Endothelial cell of umbilical vein (primary cell): ENCODE results near the gene VSNL1. TPM values are rescaled to one million over a fixed set of nuclear protein-coding genes. Genes with fewer than 3 reads are reported as not detected.

Experiments
- BruUV-seq: library from RNA; stranded (reverse); fragments of 400-500 nt; replicated peaks from 2 replicates; lab custom pipeline; 2021; lab: Mats Ljungman, UMichigan
- CTCF ChIA-PET: fragments of 300-600, 350-600 bp; sonication (Branson Sonifier 250); formaldehyde crosslinking; loops from one replicate; lab custom pipeline; 2021; ENCODE audit warnings: antibody characterized with exemption, inconsistent platforms; lab: Charles Lee
- POLR2A ChIA-PET: fragments of 300-600, 350-600 bp; sonication (Branson Sonifier 250); formaldehyde crosslinking; loops from one replicate; lab custom pipeline; 2021; ENCODE audit warnings: antibody characterized with exemption, inconsistent platforms; lab: Charles Lee
- DNase-seq: peaks from one replicate; pipeline ENCODE4 v3.0.0-alpha.2; 2011; ENCODE audit warnings: low read depth, low spot score
- FAIRE-seq: peaks from 2 replicates; lab custom pipeline; 2011; peaks lifted over from hg19 to GRCh38; lab: Jason Lieb, UNC
- H2AFZ ChIP-seq: 2 replicates; pipeline ENCODE4 v1.6.0; 2012; ENCODE audit warnings: low read depth, low read length, control low read depth, inconsistent platforms
- H3K27ac ChIP-seq: 2 replicates; pipeline ENCODE4 v1.5.1; 2011; ENCODE audit warnings: low read depth, mild to moderate bottlenecking, control low read depth, low read length, moderate library complexity; ENCODE audit not compliant: insufficient read depth
- H3K27me3 ChIP-seq, 2 experiments: 2 replicates each; pipeline versions ENCODE4 v1.6.0 to v1.6.1; 2011; ENCODE audit warnings: low read length in 2 of 2, mixed read lengths in 1 of 2; ENCODE audit not compliant: control insufficient read depth in 2 of 2, insufficient read depth in 2 of 2
- H3K36me3 ChIP-seq, 2 experiments: 2 replicates in 1 of 2; 3 replicates in 1 of 2; pipeline ENCODE4 v1.5.1; 2011; ENCODE audit warnings: low read length in 2 of 2, mild to moderate bottlenecking in 1 of 2, moderate library complexity in 1 of 2; ENCODE audit not compliant: control insufficient read depth in 2 of 2, insufficient read depth in 2 of 2; ENCODE audit errors: extremely low read depth in 1 of 2
- H3K4me1 ChIP-seq: 3 replicates; pipeline ENCODE4 v1.5.1; 2011; ENCODE audit warnings: mild to moderate bottlenecking, low read length; ENCODE audit not compliant: control insufficient read depth, insufficient read depth; ENCODE audit errors: extremely low read depth
- H3K4me2 ChIP-seq: 2 replicates; pipeline ENCODE4 v1.6.1; 2011; ENCODE audit warnings: low read length, control low read depth, mixed read lengths; ENCODE audit not compliant: insufficient read depth
- H3K4me3 ChIP-seq, 3 experiments: fragments of 200-600 bp in 1 of 3; sonication (generic), shearing (Covaris generic) in 1 of 3; replicated peaks in 1 of 3; 2 replicates each; pipeline ENCODE4 v1.5.1; 2011 to 2016; ENCODE audit warnings: control low read depth in 3 of 3, low read length in 3 of 3, mild to moderate bottlenecking in 2 of 3, inconsistent platforms in 1 of 3, low read depth in 1 of 3, moderate library complexity in 1 of 3; ENCODE audit not compliant: insufficient read depth in 1 of 3
- H3K79me2 ChIP-seq: 2 replicates; pipeline ENCODE4 v1.6.0; 2012; ENCODE audit warnings: low read length, inconsistent platforms; ENCODE audit not compliant: control insufficient read depth, insufficient read depth
- H3K9ac ChIP-seq: replicated peaks from 2 replicates; pipeline ENCODE3; 2011; ENCODE audit warnings: low read length, control low read depth; ENCODE audit not compliant: insufficient read depth; ENCODE audit errors: extremely low read depth
- H3K9me1 ChIP-seq: replicated peaks from 3 replicates; pipeline ENCODE4 v1.6.0; 2011; ENCODE audit warnings: mild to moderate bottlenecking, low read length; ENCODE audit not compliant: control insufficient read depth, insufficient read depth; ENCODE audit errors: extremely low read depth
- H3K9me3 ChIP-seq: replicated peaks from 2 replicates; pipeline ENCODE4 v1.5.1; 2012; ENCODE audit warnings: low read length, inconsistent platforms; ENCODE audit not compliant: control insufficient read depth, insufficient read depth
- H4K20me1 ChIP-seq: replicated peaks from 2 replicates; pipeline ENCODE3; 2011; ENCODE audit warnings: mild to moderate bottlenecking, low read length; ENCODE audit not compliant: control insufficient read depth, insufficient read depth; ENCODE audit errors: extremely low read depth
- EZH2 ChIP-seq: IDR thresholded peaks from 2 replicates; pipeline ENCODE4 v1.6.1; 2012; ENCODE audit warnings: borderline replicate concordance, low read depth, mild to moderate bottlenecking, moderate library complexity, low read length, inconsistent platforms; ENCODE audit not compliant: severe bottlenecking
- FOS ChIP-seq: IDR thresholded peaks from 2 replicates; pipeline ENCODE4 v1.6.1; 2011; ENCODE audit warnings: mild to moderate bottlenecking, low read length, moderate library complexity, borderline replicate concordance; ENCODE audit not compliant: insufficient read depth
- GATA2 ChIP-seq: IDR thresholded peaks from 2 replicates; pipeline ENCODE4 v1.7.0; 2011; ENCODE audit warnings: low read depth, mild to moderate bottlenecking, moderate library complexity, mixed read lengths, low read length; ENCODE audit not compliant: insufficient read length, insufficient read depth
- JUN ChIP-seq: IDR thresholded peaks from 2 replicates; pipeline ENCODE4 v1.6.1; 2011; ENCODE audit warnings: borderline replicate concordance, low read depth; ENCODE audit not compliant: insufficient read length, insufficient read depth
- MYC ChIP-seq: IDR thresholded peaks from one replicate; pipeline ENCODE4 v1.6.1; 2011; ENCODE audit warnings: mild to moderate bottlenecking, low read depth, low read length
- POLR2A ChIP-seq: IDR thresholded peaks from 2 replicates; pipeline ENCODE4 v1.6.1; 2012; ENCODE audit warnings: low read depth, mild to moderate bottlenecking, control low read depth, low read length
- POLR2AphosphoS5 ChIP-seq: IDR thresholded peaks from 2 replicates; pipeline ENCODE4 v1.6.1; 2012; ENCODE audit warnings: low read depth, mild to moderate bottlenecking, control low read depth, low read length, moderate library complexity; ENCODE audit not compliant: insufficient read depth
- dilution Hi-C: fragments of 300-500 bp; cut with MboI; formaldehyde crosslinking; loops from one replicate; pipeline ENCODE4 v1.15.0; 2019; ENCODE audit warnings: low sequenced_read_pairs; ENCODE audit not compliant: extremely low pct_ligation_motif_present
- intact Hi-C: fragments of 100-400 bp; cut with micrococcal nuclease; formaldehyde crosslinking; loops from one replicate; pipeline ENCODE4 v1.10.0; 2022
- polyA plus RNA-seq, 4 experiments: library from polyadenylated mRNA; depleted of rRNA in 3 of 4; stranded (reverse) in 3 of 4; unstranded in 1 of 4; fragments of >200 nt; gene quantifications; 2 replicates each; pipeline versions ENCODE4 v1.2.1 to v1.2.3, GENCODE V29; 2011 to 2012; ENCODE audit warnings: missing spikeins in 1 of 4
- total RNA-seq: library from RNA; stranded (reverse); gene quantifications from 2 replicates; pipeline ENCODE4 v1.2.3, GENCODE V29; 2021
- TF ChIP-seq, protein P1 (sequence below), 2 donors: IDR thresholded peaks; 1 replicate in 1 of 2; 2 replicates in 1 of 2; pipeline ENCODE4 v1.5.1; 2011; ENCODE audit warnings: low read length in 2 of 2, mild to moderate bottlenecking in 2 of 2, moderate library complexity in 2 of 2, control low read depth in 1 of 2, inconsistent platforms in 1 of 2, low read depth in 1 of 2; ENCODE audit not compliant: insufficient read depth in 1 of 2; ENCODE audit errors: extremely low read depth in 1 of 2
- TF ChIP-seq, protein P2 (sequence below): IDR thresholded peaks from 2 replicates; pipeline ENCODE4 v1.6.1; 2011; ENCODE audit not compliant: insufficient read depth, insufficient read length

The VSNL1 gene
- total and polyA plus RNA-seq, 2 donors (not counting 3 experiments of a cell fraction or from before 2014, with no cell fraction given): not detected

DNA sequence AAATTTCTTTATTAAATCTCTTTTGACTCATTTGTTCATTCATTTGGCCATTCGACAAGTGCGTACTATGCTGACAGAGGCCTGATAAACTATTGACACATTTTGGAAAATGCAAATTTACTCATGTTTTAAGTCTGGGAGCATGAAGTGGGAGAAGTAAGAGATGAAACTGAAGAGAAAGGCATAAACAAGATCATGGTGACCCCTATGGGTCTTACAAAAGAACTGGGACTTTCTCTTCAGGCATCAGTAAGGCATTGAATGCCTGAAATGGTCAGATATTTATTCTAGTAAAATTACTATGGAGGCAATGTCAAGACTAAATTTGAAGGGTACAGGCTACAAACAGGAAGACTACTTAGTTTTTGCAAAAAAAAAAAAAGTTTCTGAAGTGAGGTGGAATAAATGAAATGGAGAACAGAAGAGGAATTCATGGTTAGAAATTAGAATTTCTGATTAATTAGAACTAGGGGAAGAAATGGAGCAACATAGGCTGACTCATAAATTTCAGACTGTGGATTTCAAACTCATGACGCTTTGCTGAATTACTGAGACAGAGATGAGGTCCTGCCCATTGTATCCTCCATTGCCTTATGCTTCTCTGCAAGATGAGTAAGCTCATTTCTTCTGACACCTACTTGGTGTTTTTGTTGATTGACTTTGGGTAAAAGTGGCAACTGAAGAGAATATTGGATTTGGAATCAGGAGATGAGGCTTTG lies 32.7 kb downstream of the VSNL1 start:
- DNase-seq: no peak
- no peak overlapping the region for H2AFZ ChIP-seq
- POLR2A ChIA-PET: no interaction called here
- no peak overlapping the region for H3K4me2 ChIP-seq
- dilution Hi-C loops (no loop called here), intact Hi-C loops (no loop called here)
- H3K27me3 ChIP-seq: no peaks in the 10 kb centered on the region
- CTCF ChIA-PET: no interaction called here
- TF ChIP-seq FOS (no peak), POLR2AphosphoS5 (no peak), EZH2 (no peak), MYC (no peak), JUN (no peak), POLR2A (no peak), GATA2 (no peak)
- TF ChIP-seq, protein P1, sequence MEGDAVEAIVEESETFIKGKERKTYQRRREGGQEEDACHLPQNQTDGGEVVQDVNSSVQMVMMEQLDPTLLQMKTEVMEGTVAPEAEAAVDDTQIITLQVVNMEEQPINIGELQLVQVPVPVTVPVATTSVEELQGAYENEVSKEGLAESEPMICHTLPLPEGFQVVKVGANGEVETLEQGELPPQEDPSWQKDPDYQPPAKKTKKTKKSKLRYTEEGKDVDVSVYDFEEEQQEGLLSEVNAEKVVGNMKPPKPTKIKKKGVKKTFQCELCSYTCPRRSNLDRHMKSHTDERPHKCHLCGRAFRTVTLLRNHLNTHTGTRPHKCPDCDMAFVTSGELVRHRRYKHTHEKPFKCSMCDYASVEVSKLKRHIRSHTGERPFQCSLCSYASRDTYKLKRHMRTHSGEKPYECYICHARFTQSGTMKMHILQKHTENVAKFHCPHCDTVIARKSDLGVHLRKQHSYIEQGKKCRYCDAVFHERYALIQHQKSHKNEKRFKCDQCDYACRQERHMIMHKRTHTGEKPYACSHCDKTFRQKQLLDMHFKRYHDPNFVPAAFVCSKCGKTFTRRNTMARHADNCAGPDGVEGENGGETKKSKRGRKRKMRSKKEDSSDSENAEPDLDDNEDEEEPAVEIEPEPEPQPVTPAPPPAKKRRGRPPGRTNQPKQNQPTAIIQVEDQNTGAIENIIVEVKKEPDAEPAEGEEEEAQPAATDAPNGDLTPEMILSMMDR (IDR thresholded peaks at IDR 0.05; ENCODE audit: extremely low read depth in 1 of 2, insufficient read depth in 1 of 2, low read depth in 1 of 2, low read length in 2 of 2): no peak
- TF ChIP-seq, protein P2, sequence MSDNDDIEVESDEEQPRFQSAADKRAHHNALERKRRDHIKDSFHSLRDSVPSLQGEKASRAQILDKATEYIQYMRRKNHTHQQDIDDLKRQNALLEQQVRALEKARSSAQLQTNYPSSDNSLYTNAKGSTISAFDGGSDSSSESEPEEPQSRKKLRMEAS: no peak
- no peaks in the 10 kb centered on the region for H3K4me1 ChIP-seq
- H3K9me3 ChIP-seq: no peaks in the 10 kb centered on the region
- H3K9me1 ChIP-seq: no peaks in the 10 kb centered on the region
- no peak for FAIRE-seq
- no peak overlapping the region for H3K4me3 ChIP-seq
- no peaks in the 10 kb centered on the region for H3K79me2 ChIP-seq
- H3K9ac ChIP-seq: no peak overlapping the region
- BruUV-seq: no TSS peak
- H3K36me3 ChIP-seq: no peaks in the 10 kb centered on the region
- H4K20me1 ChIP-seq: no peaks in the 10 kb centered on the region
- no peak overlapping the region for H3K27ac ChIP-seq
